Endothelial cell of umbilical vein (primary cell): ENCODE measurements around the gene MAP1S. TPM values are rescaled to one million over a fixed set of nuclear protein-coding genes. Genes with fewer than 3 reads are reported as not detected.
A peak's percentile ranks its signal among the peaks of the same experiment; 100 is the strongest.

Experiments used
- BruUV-seq: library from RNA; stranded (reverse); fragments of 400-500 nt; replicated peaks from 2 replicates; lab custom pipeline; 2021; lab: Mats Ljungman, UMichigan
- CTCF ChIA-PET: fragments of 300-600, 350-600 bp; sonication (Branson Sonifier 250); formaldehyde crosslinking; loops from one replicate; lab custom pipeline; 2021; ENCODE audit warnings: antibody characterized with exemption, inconsistent platforms; lab: Charles Lee
- POLR2A ChIA-PET: fragments of 300-600, 350-600 bp; sonication (Branson Sonifier 250); formaldehyde crosslinking; loops from one replicate; lab custom pipeline; 2021; ENCODE audit warnings: antibody characterized with exemption, inconsistent platforms; lab: Charles Lee
- DNase-seq: peaks from one replicate; pipeline ENCODE4 v3.0.0-alpha.2; 2011; ENCODE audit warnings: low read depth, low spot score
- FAIRE-seq: peaks from 2 replicates; lab custom pipeline; 2011; peaks lifted over from hg19 to GRCh38; lab: Jason Lieb, UNC
- H2AFZ ChIP-seq: 2 replicates; pipeline ENCODE4 v1.6.0; 2012; ENCODE audit warnings: low read depth, low read length, control low read depth, inconsistent platforms
- H3K27ac ChIP-seq: 2 replicates; pipeline ENCODE4 v1.5.1; 2011; ENCODE audit warnings: low read depth, mild to moderate bottlenecking, control low read depth, low read length, moderate library complexity; ENCODE audit not compliant: insufficient read depth
- H3K27me3 ChIP-seq, 2 experiments: 2 replicates each; pipeline versions ENCODE4 v1.6.0 to v1.6.1; 2011; ENCODE audit warnings: low read length in 2 of 2, mixed read lengths in 1 of 2; ENCODE audit not compliant: control insufficient read depth in 2 of 2, insufficient read depth in 2 of 2
- H3K36me3 ChIP-seq, 2 experiments: 2 replicates in 1 of 2; 3 replicates in 1 of 2; pipeline ENCODE4 v1.5.1; 2011; ENCODE audit warnings: low read length in 2 of 2, mild to moderate bottlenecking in 1 of 2, moderate library complexity in 1 of 2; ENCODE audit not compliant: control insufficient read depth in 2 of 2, insufficient read depth in 2 of 2; ENCODE audit errors: extremely low read depth in 1 of 2
- H3K4me1 ChIP-seq: 3 replicates; pipeline ENCODE4 v1.5.1; 2011; ENCODE audit warnings: mild to moderate bottlenecking, low read length; ENCODE audit not compliant: control insufficient read depth, insufficient read depth; ENCODE audit errors: extremely low read depth
- H3K4me2 ChIP-seq: 2 replicates; pipeline ENCODE4 v1.6.1; 2011; ENCODE audit warnings: low read length, control low read depth, mixed read lengths; ENCODE audit not compliant: insufficient read depth
- H3K4me3 ChIP-seq, 3 experiments: fragments of 200-600 bp in 1 of 3; sonication (generic), shearing (Covaris generic) in 1 of 3; replicated peaks in 1 of 3; 2 replicates each; pipeline ENCODE4 v1.5.1; 2011 to 2016; ENCODE audit warnings: control low read depth in 3 of 3, low read length in 3 of 3, mild to moderate bottlenecking in 2 of 3, inconsistent platforms in 1 of 3, low read depth in 1 of 3, moderate library complexity in 1 of 3; ENCODE audit not compliant: insufficient read depth in 1 of 3
- H3K79me2 ChIP-seq: 2 replicates; pipeline ENCODE4 v1.6.0; 2012; ENCODE audit warnings: low read length, inconsistent platforms; ENCODE audit not compliant: control insufficient read depth, insufficient read depth
- H3K9ac ChIP-seq: replicated peaks from 2 replicates; pipeline ENCODE3; 2011; ENCODE audit warnings: low read length, control low read depth; ENCODE audit not compliant: insufficient read depth; ENCODE audit errors: extremely low read depth
- H3K9me1 ChIP-seq: replicated peaks from 3 replicates; pipeline ENCODE4 v1.6.0; 2011; ENCODE audit warnings: mild to moderate bottlenecking, low read length; ENCODE audit not compliant: control insufficient read depth, insufficient read depth; ENCODE audit errors: extremely low read depth
- H3K9me3 ChIP-seq: replicated peaks from 2 replicates; pipeline ENCODE4 v1.5.1; 2012; ENCODE audit warnings: low read length, inconsistent platforms; ENCODE audit not compliant: control insufficient read depth, insufficient read depth
- H4K20me1 ChIP-seq: replicated peaks from 2 replicates; pipeline ENCODE3; 2011; ENCODE audit warnings: mild to moderate bottlenecking, low read length; ENCODE audit not compliant: control insufficient read depth, insufficient read depth; ENCODE audit errors: extremely low read depth
- EZH2 ChIP-seq: IDR thresholded peaks from 2 replicates; pipeline ENCODE4 v1.6.1; 2012; ENCODE audit warnings: borderline replicate concordance, low read depth, mild to moderate bottlenecking, moderate library complexity, low read length, inconsistent platforms; ENCODE audit not compliant: severe bottlenecking
- FOS ChIP-seq: IDR thresholded peaks from 2 replicates; pipeline ENCODE4 v1.6.1; 2011; ENCODE audit warnings: mild to moderate bottlenecking, low read length, moderate library complexity, borderline replicate concordance; ENCODE audit not compliant: insufficient read depth
- JUN ChIP-seq: IDR thresholded peaks from 2 replicates; pipeline ENCODE4 v1.6.1; 2011; ENCODE audit warnings: borderline replicate concordance, low read depth; ENCODE audit not compliant: insufficient read length, insufficient read depth
- POLR2AphosphoS5 ChIP-seq: IDR thresholded peaks from 2 replicates; pipeline ENCODE4 v1.6.1; 2012; ENCODE audit warnings: low read depth, mild to moderate bottlenecking, control low read depth, low read length, moderate library complexity; ENCODE audit not compliant: insufficient read depth
- dilution Hi-C: fragments of 300-500 bp; cut with MboI; formaldehyde crosslinking; loops from one replicate; pipeline ENCODE4 v1.15.0; 2019; ENCODE audit warnings: low sequenced_read_pairs; ENCODE audit not compliant: extremely low pct_ligation_motif_present
- intact Hi-C: fragments of 100-400 bp; cut with micrococcal nuclease; formaldehyde crosslinking; loops from one replicate; pipeline ENCODE4 v1.10.0; 2022
- polyA plus RNA-seq, 4 experiments: library from polyadenylated mRNA; depleted of rRNA in 3 of 4; stranded (reverse) in 3 of 4; unstranded in 1 of 4; fragments of >200 nt; gene quantifications; 2 replicates each; pipeline versions ENCODE4 v1.2.1 to v1.2.3, GENCODE V29; 2011 to 2012; ENCODE audit warnings: missing spikeins in 1 of 4
- total RNA-seq: library from RNA; stranded (reverse); gene quantifications from 2 replicates; pipeline ENCODE4 v1.2.3, GENCODE V29; 2021

MAP1S gene
- total and polyA plus RNA-seq, 2 donors (not counting 3 experiments of a cell fraction or from before 2014, with no cell fraction given), result 94.8 to 143 TPM

GRCh38 chr19:17687141-17687856 is 32.0 kb upstream of the MAP1S start:
- ChIA-PET POLR2A (no interaction called here), CTCF (no interaction called here)
- no peaks in the 10 kb centered on the region for H3K36me3 ChIP-seq
- DNase-seq (no peak), FAIRE-seq (no peak)
- H4K20me1 ChIP-seq, result no peaks in the 10 kb centered on the region
- dilution Hi-C loops, result no loop called here
- no TSS peak for BruUV-seq
- H3K4me3 ChIP-seq, result no peak overlapping the region
- TF ChIP-seq EZH2 (peak; percentile 18), JUN (no peak), POLR2AphosphoS5 (no peak)
- intact Hi-C loops, result no loop called here
- no peak overlapping the region for H2AFZ ChIP-seq
- H3K27me3 ChIP-seq, result peaks cover 7 to 15% of the 10 kb centered on the region in 2 experiments
- no peak overlapping the region for H3K9ac ChIP-seq
- no peaks in the 10 kb centered on the region for H3K79me2 ChIP-seq
- H3K27ac ChIP-seq, result no peak overlapping the region
- no peaks in the 10 kb centered on the region for H3K9me1 ChIP-seq
- H3K4me1 ChIP-seq, result peaks cover 8% of the 10 kb centered on the region
- H3K9me3 ChIP-seq, result no peaks in the 10 kb centered on the region
- no peak overlapping the region for H3K4me2 ChIP-seq

- no peaks in the 10 kb centered on the region for H3K36me3 ChIP-seq
- peaks cover 7 to 15% of the 10 kb centered on the region in 2 experiments for H3K27me3 ChIP-seq
- no peaks in the 10 kb centered on the region for H3K9me1 ChIP-seq
- H3K9ac ChIP-seq, result no peak within 1 kb of the TSS
- no TSS peak for BruUV-seq
- H3K27ac ChIP-seq, result no peak within 1 kb of the TSS
- DNase-seq (no peak), FAIRE-seq (no peak)
- ChIA-PET CTCF (no interaction called here), POLR2A (no interaction called here)
- no peak within 1 kb of the TSS for H2AFZ ChIP-seq
- no peaks in the 10 kb centered on the region for H3K9me3 ChIP-seq
- dilution Hi-C loops (no loop called here), intact Hi-C loops (no loop called here)
- H3K79me2 ChIP-seq, result no peaks in the 10 kb centered on the region
- peak; percentile 22 for TF ChIP-seq EZH2
- no peak for TF ChIP-seq POLR2AphosphoS5
- no peak for TF ChIP-seq FOS
- no peaks in the 10 kb centered on the region for H4K20me1 ChIP-seq
- H3K4me2 ChIP-seq, result no peak within 1 kb of the TSS
- no peak within 1 kb of the TSS for H3K4me3 ChIP-seq
- H3K4me1 ChIP-seq, result peaks cover 8% of the 10 kb centered on the region
Observed at GRCh38 chr19:17687857-17688784, 31.2 kb upstream of the MAP1S start, which contains the start of gene UNC13A. UNC13A (minus strand) TSS chr19:17688354; CDS start chr19:17688199, 155 bp downstream.
